NCI-H1105 (cell line): ENCODE measurements around the gene PIGZ.
"Not testable (repeated sequence)": the region's sequence is repeated elsewhere in the genome, so short reads cannot be mapped to it uniquely, and the experiment has no call there.

Experiments used
- DNase-seq: peaks from one replicate; lab custom pipeline; 2025; lab: John Stamatoyannopoulos, UW

Gene PIGZ

GRCh38 chr3:196948442-196949284 is 20.0 kb downstream of the PIGZ start:
- no peak for DNase-seq

DNA sequence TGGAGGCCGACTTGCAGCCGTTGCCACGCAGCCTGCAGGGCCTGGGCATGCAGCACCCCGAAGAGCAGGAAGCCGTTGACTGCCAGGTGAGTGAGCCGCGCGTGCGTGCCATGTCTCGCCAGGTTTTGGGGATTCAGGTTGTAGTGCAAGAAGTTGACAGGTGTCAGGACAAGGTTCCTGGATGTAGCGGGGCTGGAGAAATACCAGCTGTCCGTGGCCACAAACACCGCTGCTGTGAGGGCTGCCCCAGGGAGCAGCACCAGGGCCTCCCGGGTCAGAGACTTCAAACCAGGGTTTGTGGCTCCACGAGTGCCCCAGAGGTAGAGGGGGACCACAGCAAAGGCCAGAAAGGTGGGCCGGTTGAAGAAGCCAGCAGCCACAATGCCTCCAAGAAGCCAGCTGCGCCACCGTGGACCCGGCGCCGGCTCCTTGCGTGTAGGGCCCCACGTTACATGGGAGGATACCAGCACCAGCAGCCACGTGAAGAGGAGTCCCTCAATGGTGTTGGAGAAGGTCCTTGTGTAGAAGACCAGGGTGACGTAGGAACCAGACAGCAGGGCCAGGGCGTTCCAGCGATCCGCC is 20.7 kb downstream of the PIGZ start:
- no peak for DNase-seq

- DNase-seq: no peak
These were observed 21.3 kb downstream of the PIGZ start for GRCh38 chr3:196947136-196947859.

- not testable (repeated sequence) for DNase-seq
These were observed 24.4 kb downstream of the PIGZ start for GRCh38 chr3:196944037-196944790.

GRCh38 chr3:196942915-196943277 is 25.7 kb downstream of the PIGZ start:
- no peak for DNase-seq

DNA sequence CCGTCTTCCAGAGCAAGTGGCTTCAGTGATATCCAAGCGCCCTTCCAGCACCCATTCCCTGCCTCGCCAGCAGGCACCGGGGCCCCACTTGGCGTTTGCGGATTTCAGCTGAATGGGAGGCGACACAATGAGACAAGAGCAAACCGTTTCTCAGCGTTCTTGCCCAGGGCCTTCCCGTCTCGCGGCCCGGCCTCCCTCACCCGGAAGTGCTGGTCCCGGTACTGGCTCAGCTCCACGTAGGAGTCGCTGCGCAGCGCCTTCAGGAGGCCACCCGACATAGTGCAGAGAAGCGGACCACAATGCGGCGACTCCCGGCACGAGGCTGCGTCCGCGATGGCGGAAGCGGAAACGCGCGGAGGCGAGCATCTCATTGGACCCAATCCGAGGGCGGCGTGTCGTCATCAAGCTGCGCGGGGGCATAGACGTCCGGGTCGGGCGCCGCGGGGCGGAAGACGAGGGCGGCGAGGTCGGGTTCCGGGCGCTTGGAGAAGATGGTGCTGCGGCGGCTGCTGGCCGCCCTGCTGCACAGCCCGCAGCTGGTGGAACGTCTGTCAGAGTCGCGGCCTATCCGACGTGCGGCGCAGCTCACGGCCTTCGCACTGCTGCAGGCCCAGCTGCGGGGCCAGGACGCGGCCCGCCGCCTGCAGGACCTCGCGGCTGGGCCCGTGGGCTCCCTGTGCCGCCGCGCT is 26.3 kb downstream of the PIGZ start, which contains the start of gene NCBP2:
Gene NCBP2, minus strand, starts transcription at position 303 of the 689 bp plus-strand sequence. Its CDS starts 25 bp downstream, at position 278.
- DNase-seq: peak; percentile 100

DNA sequence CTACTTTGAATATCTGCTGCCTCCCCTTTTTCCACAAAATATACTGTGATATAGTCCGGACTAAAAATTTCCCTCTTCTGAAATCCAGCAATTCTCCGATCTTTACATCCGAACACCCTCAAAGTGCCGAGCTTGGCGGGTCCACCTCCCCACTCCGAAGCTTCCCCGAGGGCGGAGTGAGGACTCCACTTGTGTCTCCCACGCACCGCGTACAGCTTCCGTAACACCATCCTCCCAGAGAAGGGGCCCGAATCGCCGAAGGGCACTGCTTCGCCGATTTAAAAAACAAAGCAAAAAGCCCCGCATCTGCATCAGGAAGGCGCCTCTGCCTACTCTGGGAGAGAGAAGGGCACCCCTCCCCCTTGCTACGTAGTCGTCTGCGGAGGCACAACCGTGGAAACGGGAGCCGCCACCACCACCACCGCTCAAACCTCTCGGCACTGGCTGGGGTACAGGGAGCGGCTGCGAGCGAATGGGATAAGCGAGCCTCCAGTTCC is 26.9 kb downstream of the PIGZ start:
- DNase-seq: peak; percentile 56

DNA sequence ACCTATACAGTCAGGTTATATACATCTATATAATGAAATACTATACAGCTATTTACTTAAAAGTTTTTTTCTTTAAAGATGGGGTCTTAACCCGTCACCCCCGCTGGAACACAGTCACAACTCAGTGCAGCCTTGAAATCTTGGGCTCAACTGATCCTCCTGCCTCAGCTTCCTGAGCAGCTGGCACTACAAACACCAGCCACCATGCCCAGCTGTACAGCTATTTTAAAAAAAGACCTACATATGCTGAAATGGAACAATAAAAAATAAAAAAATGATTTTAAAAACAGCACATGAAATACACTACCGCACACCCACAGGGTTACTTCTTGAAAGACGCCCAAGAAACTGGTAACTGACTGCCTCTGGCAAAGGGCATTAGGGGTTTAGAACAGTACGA is 30.1 kb downstream of the PIGZ start:
- no peak for DNase-seq

DNA sequence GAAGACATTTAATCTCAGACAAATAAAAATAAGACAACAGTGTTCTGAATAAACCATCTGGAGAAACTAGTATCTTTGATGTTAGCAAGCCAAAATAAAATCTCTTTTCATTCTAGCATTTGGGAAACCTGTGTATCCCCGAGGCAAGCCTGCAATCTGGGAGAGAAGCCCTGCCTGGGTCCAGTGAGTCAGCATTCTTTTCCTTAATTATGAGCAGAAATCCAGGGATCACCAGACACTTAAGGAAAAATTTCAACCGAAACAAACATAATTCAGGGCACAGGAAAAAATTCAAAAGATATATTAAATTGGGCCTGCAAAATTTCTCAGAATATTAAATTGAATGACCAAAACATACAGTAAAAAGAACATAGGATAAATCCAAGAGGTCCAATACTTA is 30.5 kb downstream of the PIGZ start:
- DNase-seq: no peak

DNA sequence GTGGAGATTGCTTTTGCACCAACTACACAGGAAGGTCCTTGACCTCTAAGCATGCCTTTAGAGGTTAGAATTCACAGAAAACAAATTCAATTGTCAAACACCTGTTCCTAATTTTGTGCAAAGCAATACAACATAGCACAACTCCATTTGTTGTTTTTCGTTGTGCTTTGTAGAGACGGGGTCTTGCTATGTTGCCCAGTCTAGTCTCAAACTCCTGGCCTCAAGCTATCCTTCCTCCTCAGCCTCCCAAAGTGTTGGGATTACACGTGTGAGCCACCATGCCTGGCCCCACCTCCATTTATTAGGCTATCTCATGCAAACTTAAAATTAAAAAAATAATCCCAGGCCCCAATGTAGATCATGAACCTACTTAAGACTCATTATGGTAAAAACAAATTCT is 32.3 kb downstream of the PIGZ start:
- DNase-seq: no peak

- no peak for DNase-seq
These were observed 36.0 kb downstream of the PIGZ start for GRCh38 chr3:196932600-196932999.

DNA sequence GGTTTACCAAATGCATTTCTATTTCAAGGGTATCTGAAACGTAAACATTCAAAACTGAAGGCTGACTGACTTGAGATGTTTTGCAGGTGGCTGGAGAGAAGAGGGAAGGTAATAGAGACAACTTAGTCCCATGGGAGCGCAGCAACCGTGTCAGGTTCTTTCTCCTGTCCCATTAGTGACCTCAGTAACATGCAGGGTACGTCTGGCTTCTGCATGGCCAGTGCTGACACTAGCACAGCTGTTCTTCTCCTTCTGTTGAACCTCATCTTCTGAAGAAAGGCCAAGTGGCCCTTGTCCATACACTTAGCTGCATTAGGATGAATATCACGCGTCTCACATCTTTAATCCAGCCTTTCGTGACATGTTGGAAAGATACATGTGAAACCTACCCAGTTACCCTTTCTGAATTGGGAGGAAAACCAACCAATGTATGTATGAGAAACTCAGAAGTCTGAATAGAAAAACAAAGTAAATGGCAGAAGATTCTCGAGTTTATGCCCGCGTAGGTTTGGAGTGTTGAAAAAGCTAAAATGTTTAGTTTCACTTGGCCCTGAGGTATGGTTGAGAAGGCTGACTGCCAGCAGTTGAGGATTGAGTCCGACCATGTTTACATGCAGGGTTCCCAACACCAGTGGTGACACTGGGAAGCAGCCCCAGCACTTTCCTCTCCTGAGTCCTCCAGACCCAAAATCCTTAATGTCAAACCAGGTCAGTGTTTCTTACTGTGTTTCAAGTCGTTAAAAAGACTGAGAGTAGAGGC is 36.6 kb downstream of the PIGZ start:
- DNase-seq: no peak

DNA sequence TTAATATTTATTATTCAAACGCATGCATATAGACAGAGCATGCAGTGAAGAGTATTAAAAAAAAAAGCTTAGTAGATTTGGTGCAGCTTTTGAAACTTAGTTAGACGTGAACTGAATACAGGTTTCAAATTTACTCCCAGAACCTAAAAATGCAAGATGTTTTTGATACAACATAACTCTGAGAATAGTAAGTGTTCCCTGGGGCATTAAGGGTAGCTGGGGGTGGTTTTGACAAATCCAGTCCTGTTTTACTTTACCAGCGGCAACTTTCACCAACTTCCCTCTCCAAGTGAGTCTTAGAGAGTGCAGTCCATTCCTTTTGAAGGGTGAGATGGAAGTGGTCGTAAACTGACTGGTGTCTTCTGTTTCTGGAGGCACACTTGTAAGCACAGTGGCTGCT is 37.5 kb downstream of the PIGZ start:
- DNase-seq: no peak

- DNase-seq: no peak
These were observed 40.8 kb downstream of the PIGZ start for GRCh38 chr3:196927571-196928453.

DNA sequence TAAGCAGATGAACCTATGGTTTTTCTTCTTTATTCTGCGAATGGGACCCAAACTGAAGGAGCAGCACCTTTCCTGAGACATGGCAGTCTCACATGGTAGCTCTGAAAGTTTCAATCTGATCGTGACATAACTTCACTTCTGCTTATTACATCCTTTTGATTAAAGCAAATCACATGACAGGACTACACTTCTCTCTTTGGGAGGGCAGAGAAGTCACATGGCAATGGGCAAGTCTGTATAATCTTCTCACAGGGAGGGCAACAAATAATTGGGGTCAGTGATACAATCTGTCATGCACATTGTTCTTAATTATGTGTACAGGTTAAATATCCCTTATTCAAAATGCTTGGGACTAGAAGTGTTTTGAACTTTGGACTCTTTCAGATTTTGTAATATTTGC is 47.9 kb downstream of the PIGZ start:
- DNase-seq: no peak

GRCh38 chr3:196918968-196919367 is 49.7 kb downstream of the PIGZ start:
- no peak for DNase-seq

DNA sequence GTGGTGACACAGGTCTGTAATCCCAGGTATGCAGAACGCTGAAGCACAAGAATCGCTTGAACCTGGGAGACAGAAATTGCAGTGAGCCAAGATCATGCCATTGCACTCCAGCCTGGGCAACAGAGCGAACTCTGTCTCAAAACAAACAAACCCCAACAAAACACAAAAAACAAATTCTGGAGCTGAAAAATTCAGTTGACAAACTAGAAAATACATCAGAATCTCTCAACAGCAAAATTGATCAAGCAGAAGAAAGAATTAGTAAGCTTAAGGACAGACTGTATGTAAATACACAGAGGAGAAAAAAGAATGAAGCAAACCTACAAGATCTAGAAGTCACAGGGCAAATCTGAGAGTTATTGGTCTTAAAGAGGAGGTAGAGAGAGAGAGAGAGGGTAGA is 51.6 kb downstream of the PIGZ start:
- no peak for DNase-seq

GRCh38 chr3:196916221-196916620 is 52.4 kb downstream of the PIGZ start:
- no peak for DNase-seq

DNA sequence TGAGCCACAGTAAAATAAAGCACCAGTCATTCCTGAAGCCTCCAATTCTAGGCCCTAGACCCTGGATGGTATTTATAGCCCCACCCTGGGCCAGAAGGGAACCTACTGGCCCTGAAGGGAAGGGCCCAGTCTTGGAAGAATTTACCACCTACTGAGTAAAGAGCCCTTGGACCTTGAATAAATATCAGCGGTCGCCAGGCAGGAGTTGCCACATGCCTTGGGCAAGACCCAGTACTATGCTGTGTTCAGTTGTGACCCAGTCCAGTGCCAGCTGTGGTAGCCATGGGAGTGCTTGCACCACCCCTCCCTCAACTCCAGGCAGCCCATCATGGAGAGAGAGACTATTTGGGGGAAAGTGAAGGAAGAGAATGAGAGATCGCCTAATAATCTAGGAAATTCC is 53.3 kb downstream of the PIGZ start:
- no peak for DNase-seq

DNA sequence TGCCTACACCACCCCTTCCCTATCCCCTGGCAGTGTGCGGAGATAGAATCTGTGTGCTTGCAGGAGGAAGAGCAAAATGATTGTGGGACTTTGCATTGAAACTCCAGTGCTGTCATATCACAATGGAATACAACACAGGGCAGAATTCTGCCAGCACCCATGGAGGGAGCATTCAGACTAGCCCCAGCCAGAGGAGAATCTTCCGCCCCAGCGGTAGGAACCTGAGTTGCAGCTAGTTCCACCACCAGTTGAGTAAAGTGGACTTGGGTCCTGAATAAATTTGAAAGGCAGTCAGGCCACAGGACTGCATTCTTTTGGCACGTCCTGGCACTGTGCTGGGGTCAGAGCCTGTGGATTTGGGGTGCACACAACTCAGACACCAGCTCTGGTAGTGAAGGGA is 53.8 kb downstream of the PIGZ start:
- no peak for DNase-seq
